HepG2 (cell line): Measurements from ENCODE around the gene TSPAN15. TPM values are rescaled to one million over a fixed set of nuclear protein-coding genes. Genes with fewer than 3 reads are reported as not detected.

ENCODE experiments used
- ATAC-seq: fragments of 200-7000 bp; cut with Tn5 transposase; 3 replicates; pipeline ENCODE4 v1.9.1; 2020; ENCODE audit warnings: mild to moderate bottlenecking, moderate library complexity
- BruUV-seq: library from RNA; stranded (reverse); fragments of 400-500 nt; replicated peaks from 2 replicates; lab custom pipeline; 2021; lab: Mats Ljungman, UMichigan
- CTCF ChIA-PET: fragments of 300-600 bp; formaldehyde crosslinking; extraction: SDS; loops from one replicate; lab custom pipeline; 2021; ENCODE audit warnings: low total read pairs, inconsistent platforms, low intra/inter-chr PET ratio; lab: Yijun Ruan, JAX
- POLR2A ChIA-PET: fragments of 350-600 bp; sonication (Branson Sonifier 250); formaldehyde crosslinking; loops from one replicate; lab custom pipeline; 2020; ENCODE audit warnings: antibody characterized with exemption, inconsistent platforms; lab: Yijun Ruan, JAX
- DNase-seq: peaks from one replicate; pipeline ENCODE4 v3.0.0-alpha.2; 2015; ENCODE audit warnings: low spot score
- FAIRE-seq: peaks from 3 replicates; lab custom pipeline; 2011; peaks lifted over from hg19 to GRCh38; lab: Jason Lieb, UNC
- H2AFZ ChIP-seq: one replicate; pipeline ENCODE4 v1.6.1; 2011; ENCODE audit warnings: low read length, inconsistent platforms
- H3K27ac ChIP-seq: fragments of 300-600 bp; 3 replicates; pipeline ENCODE4 v1.8.0; 2011; ENCODE audit warnings: mixed run types, mild to moderate bottlenecking, mixed read lengths, low read length, inconsistent platforms; ENCODE audit not compliant: insufficient read depth; ENCODE audit errors: extremely low read length
- H3K27me3 ChIP-seq, 2 experiments: fragments of 200-600 bp in 1 of 2; 2 replicates in 1 of 2; 3 replicates in 1 of 2; pipeline versions ENCODE4 v1.6.0 to v1.8.0; 2011; ENCODE audit warnings: low read length in 2 of 2, mild to moderate bottlenecking in 2 of 2, moderate library complexity in 2 of 2, inconsistent platforms in 1 of 2; ENCODE audit not compliant: insufficient read depth in 2 of 2, control insufficient read depth in 1 of 2
- H3K36me3 ChIP-seq, 2 experiments: fragments of 200-600 bp in 1 of 2; replicated peaks in 1 of 2; 2 replicates in 1 of 2; 3 replicates in 1 of 2; pipeline versions ENCODE4 v1.5.1 to v1.8.0; 2011; ENCODE audit warnings: low read length in 2 of 2, inconsistent platforms in 1 of 2; ENCODE audit not compliant: insufficient read depth in 2 of 2, control insufficient read depth in 1 of 2
- H3K4me1 ChIP-seq: 2 replicates; pipeline ENCODE4 v1.5.1; 2012; ENCODE audit warnings: low read length, inconsistent platforms; ENCODE audit not compliant: insufficient read depth
- H3K4me2 ChIP-seq: 2 replicates; pipeline ENCODE4 v1.6.0; 2011; ENCODE audit warnings: low read depth, low read length, inconsistent platforms
- H3K4me3 ChIP-seq, 3 experiments: fragments of 200-600 bp in 1 of 3; sonication (generic), shearing (Covaris generic) in 1 of 3; replicated peaks in 1 of 3; 2 replicates each; pipeline ENCODE4 v1.5.1; 2011 to 2016; ENCODE audit warnings: low read length in 3 of 3, inconsistent platforms in 2 of 3, low read depth in 2 of 3, mild to moderate bottlenecking in 2 of 3, control low read depth in 1 of 3, mixed read lengths in 1 of 3; ENCODE audit not compliant: insufficient read depth in 1 of 3
- H3K79me2 ChIP-seq: one replicate; pipeline ENCODE4 v1.6.1; 2011; ENCODE audit warnings: low read length, inconsistent platforms; ENCODE audit not compliant: insufficient read depth
- H3K9ac ChIP-seq: 2 replicates; pipeline ENCODE4 v1.6.0; 2011; ENCODE audit warnings: mild to moderate bottlenecking, low read depth, low read length, inconsistent platforms; ENCODE audit not compliant: insufficient read depth
- H3K9me3 ChIP-seq: 2 replicates; pipeline ENCODE4 v1.5.1; 2012; ENCODE audit warnings: mild to moderate bottlenecking, low read length
- H4K20me1 ChIP-seq: 2 replicates; pipeline ENCODE4 v1.6.0; 2011; ENCODE audit warnings: inconsistent platforms, mild to moderate bottlenecking, low read length, moderate library complexity; ENCODE audit not compliant: insufficient read depth
- CEBPZ ChIP-seq: IDR thresholded peaks from 2 replicates; pipeline ENCODE4 v1.6.1; 2012; ENCODE audit warnings: low read length, improper control_type of control experiment
- DNMT1 ChIP-seq: sonication (generic); formaldehyde crosslinking; IDR thresholded peaks from 2 replicates; pipeline ENCODE4 v1.5.1; 2020; ENCODE audit warnings: mild to moderate bottlenecking, missing genetic modification reagents
- SNRNP70 ChIP-seq: fragments of 200-400 bp; formaldehyde crosslinking; IDR thresholded peaks from 2 replicates; pipeline ENCODE4 v1.6.1; 2017; ENCODE audit warnings: mild to moderate bottlenecking, low read depth, low read length, moderate library complexity
- ZSCAN21 ChIP-seq: sonication (generic); formaldehyde crosslinking; IDR thresholded peaks from 2 replicates; pipeline ENCODE4 v1.8.0; 2022; ENCODE audit warnings: mild to moderate bottlenecking, missing genetic modification reagents, moderate library complexity, borderline replicate concordance
- ZSCAN29 ChIP-seq: sonication (generic); formaldehyde crosslinking; conservative IDR thresholded peaks from 2 replicates; pipeline ENCODE4 v1.4.0; 2020; ENCODE audit warnings: mild to moderate bottlenecking, missing genetic modification reagents
- ZSCAN31 ChIP-seq: sonication (generic); formaldehyde crosslinking; IDR thresholded peaks from 2 replicates; pipeline ENCODE4 v1.5.0; 2020; ENCODE audit warnings: low read depth, mild to moderate bottlenecking, missing genetic modification reagents
- WGBS: methylation state at CpG from one replicate; pipeline ENCODE4 v1.1.6; 2017; ENCODE audit warnings: low lambda C conversion rate; 5-methylcytosine and 5-hydroxymethylcytosine counted together
- in situ Hi-C: cut with HindIII; loops from 2 replicates; pipeline ENCODE4 v1.10.0; 2017; ENCODE audit warnings: low pct_unique_long_range_greater_than_20kb; ENCODE audit not compliant: extremely low pct_ligation_motif_present
- intact Hi-C: fragments of 100-400 bp; cut with micrococcal nuclease; formaldehyde crosslinking; loops from one replicate; pipeline ENCODE4 v1.10.0; 2022; ENCODE audit not compliant: unreplicated experiment
- polyA plus RNA-seq, 8 experiments: library from polyadenylated mRNA; depleted of rRNA in 3 of 8; stranded (reverse) in 7 of 8; unstranded in 1 of 8; fragments of >200 nt; fragmentation: Illumina TruSeq in 4 of 8; extraction: Trizol in 4 of 8; gene quantifications; 2 replicates each; pipeline versions ENCODE4 v1.2.1 to v1.2.3, GENCODE V29; 2011 to 2016; ENCODE audit warnings: low read depth in 4 of 8, missing spikeins in 1 of 8, mixed read lengths in 1 of 8; ENCODE audit not compliant: insufficient read depth in 1 of 8
- total RNA-seq, 5 experiments: library from RNA; depleted of rRNA; stranded (reverse); fragments of >200 nt; fragmentation: Illumina TruSeq; extraction: Trizol; gene quantifications; 2 replicates each; pipeline ENCODE4 v1.2.3, GENCODE V29; 2016; ENCODE audit warnings: low read depth in 1 of 5
- TF ChIP-seq, protein P1 (sequence below): sonication (generic); formaldehyde crosslinking; IDR thresholded peaks from 2 replicates; pipeline ENCODE4 v1.5.1; 2020; ENCODE audit warnings: missing genetic modification reagents, mild to moderate bottlenecking, borderline replicate concordance
- TF ChIP-seq, protein P2 (sequence below): IDR thresholded peaks from 2 replicates; pipeline ENCODE4 v1.6.1; 2016; ENCODE audit warnings: low read depth, missing genetic modification reagents, missing compliant biosample characterization
- TF ChIP-seq, protein P3 (sequence below): sonication (generic); formaldehyde crosslinking; IDR thresholded peaks from 2 replicates; pipeline ENCODE4 v1.4.0; 2020; ENCODE audit warnings: missing genetic modification reagents

The TSPAN15 gene
- total and polyA plus RNA-seq, 2 of the 13 experiments (the other 11 are each of a cell fraction or from before 2014, with no cell fraction given): 0.27 to 3.2 TPM

DNA sequence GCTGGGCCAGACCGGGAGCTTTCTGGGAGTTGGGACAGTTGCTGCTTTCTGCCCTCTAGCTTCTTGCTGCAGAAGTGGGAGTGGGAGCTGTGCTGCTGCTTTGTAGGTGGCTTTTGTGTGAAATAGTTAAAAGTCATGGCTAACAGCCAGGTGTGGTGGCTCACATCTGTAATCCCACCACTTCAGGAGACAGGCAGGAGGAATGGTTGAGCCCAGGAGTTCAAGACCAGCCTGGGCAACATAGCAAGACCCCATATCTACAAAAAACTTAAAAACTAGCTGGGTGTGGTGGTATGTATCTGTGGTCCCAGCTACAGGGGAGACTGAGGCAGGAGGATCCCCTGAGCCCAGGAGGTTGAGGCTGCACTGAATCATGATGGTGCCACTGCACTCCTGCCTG, 48.2 kb upstream of the TSPAN15 start (continued):
- TF ChIP-seq, protein P1, sequence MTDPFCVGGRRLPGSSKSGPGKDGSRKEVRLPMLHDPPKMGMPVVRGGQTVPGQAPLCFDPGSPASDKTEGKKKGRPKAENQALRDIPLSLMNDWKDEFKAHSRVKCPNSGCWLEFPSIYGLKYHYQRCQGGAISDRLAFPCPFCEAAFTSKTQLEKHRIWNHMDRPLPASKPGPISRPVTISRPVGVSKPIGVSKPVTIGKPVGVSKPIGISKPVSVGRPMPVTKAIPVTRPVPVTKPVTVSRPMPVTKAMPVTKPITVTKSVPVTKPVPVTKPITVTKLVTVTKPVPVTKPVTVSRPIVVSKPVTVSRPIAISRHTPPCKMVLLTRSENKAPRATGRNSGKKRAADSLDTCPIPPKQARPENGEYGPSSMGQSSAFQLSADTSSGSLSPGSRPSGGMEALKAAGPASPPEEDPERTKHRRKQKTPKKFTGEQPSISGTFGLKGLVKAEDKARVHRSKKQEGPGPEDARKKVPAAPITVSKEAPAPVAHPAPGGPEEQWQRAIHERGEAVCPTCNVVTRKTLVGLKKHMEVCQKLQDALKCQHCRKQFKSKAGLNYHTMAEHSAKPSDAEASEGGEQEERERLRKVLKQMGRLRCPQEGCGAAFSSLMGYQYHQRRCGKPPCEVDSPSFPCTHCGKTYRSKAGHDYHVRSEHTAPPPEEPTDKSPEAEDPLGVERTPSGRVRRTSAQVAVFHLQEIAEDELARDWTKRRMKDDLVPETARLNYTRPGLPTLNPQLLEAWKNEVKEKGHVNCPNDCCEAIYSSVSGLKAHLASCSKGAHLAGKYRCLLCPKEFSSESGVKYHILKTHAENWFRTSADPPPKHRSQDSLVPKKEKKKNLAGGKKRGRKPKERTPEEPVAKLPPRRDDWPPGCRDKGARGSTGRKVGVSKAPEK (CRISPR knock-in tag): no peak
- TF ChIP-seq ZSCAN21 (CRISPR knock-in tag): no peak
- TF ChIP-seq, protein P2, sequence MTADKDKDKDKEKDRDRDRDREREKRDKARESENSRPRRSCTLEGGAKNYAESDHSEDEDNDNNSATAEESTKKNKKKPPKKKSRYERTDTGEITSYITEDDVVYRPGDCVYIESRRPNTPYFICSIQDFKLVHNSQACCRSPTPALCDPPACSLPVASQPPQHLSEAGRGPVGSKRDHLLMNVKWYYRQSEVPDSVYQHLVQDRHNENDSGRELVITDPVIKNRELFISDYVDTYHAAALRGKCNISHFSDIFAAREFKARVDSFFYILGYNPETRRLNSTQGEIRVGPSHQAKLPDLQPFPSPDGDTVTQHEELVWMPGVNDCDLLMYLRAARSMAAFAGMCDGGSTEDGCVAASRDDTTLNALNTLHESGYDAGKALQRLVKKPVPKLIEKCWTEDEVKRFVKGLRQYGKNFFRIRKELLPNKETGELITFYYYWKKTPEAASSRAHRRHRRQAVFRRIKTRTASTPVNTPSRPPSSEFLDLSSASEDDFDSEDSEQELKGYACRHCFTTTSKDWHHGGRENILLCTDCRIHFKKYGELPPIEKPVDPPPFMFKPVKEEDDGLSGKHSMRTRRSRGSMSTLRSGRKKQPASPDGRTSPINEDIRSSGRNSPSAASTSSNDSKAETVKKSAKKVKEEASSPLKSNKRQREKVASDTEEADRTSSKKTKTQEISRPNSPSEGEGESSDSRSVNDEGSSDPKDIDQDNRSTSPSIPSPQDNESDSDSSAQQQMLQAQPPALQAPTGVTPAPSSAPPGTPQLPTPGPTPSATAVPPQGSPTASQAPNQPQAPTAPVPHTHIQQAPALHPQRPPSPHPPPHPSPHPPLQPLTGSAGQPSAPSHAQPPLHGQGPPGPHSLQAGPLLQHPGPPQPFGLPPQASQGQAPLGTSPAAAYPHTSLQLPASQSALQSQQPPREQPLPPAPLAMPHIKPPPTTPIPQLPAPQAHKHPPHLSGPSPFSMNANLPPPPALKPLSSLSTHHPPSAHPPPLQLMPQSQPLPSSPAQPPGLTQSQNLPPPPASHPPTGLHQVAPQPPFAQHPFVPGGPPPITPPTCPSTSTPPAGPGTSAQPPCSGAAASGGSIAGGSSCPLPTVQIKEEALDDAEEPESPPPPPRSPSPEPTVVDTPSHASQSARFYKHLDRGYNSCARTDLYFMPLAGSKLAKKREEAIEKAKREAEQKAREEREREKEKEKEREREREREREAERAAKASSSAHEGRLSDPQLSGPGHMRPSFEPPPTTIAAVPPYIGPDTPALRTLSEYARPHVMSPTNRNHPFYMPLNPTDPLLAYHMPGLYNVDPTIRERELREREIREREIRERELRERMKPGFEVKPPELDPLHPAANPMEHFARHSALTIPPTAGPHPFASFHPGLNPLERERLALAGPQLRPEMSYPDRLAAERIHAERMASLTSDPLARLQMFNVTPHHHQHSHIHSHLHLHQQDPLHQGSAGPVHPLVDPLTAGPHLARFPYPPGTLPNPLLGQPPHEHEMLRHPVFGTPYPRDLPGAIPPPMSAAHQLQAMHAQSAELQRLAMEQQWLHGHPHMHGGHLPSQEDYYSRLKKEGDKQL: no peak
- TF ChIP-seq, all 625 proteins: peak for 0

DNA sequence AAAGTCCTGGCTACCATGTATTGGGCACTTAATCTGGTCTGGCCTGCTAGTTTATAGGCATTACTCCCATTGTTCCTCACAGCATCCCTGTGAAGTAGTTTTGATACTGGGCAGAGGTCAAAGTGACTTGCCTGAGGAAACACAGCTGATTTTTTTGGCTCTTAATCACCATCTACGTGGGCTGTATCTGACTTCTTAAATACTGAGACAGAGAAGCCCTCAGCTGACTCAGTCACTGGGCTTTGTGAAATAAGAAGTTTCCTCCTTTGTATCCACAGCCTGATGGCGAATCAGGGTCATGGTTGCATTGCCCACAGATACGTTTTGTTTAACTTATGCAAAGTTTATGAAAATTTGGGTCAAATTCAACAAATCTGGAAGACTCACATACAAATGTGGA, 47.7 kb upstream of the TSPAN15 start:
- in situ Hi-C loops: no loop called here
- CTCF ChIA-PET: no interaction called here
- no peak for TF ChIP-seq ZSCAN31
- TF ChIP-seq CEBPZ: no peak
- TF ChIP-seq DNMT1 (CRISPR knock-in tag): no peak
- TF ChIP-seq SNRNP70: no peak
- TF ChIP-seq, protein P3, sequence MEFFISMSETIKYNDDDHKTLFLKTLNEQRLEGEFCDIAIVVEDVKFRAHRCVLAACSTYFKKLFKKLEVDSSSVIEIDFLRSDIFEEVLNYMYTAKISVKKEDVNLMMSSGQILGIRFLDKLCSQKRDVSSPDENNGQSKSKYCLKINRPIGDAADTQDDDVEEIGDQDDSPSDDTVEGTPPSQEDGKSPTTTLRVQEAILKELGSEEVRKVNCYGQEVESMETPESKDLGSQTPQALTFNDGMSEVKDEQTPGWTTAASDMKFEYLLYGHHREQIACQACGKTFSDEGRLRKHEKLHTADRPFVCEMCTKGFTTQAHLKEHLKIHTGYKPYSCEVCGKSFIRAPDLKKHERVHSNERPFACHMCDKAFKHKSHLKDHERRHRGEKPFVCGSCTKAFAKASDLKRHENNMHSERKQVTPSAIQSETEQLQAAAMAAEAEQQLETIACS: no peak
- no peak for TF ChIP-seq ZSCAN29

More for the DNA sequence above, 47.7 kb upstream of the TSPAN15 start:
- H3K9ac ChIP-seq: no peak overlapping the region
- H3K4me3 ChIP-seq: no peak overlapping the region
- H3K36me3 ChIP-seq: no peaks in the 10 kb centered on the region
- no TSS peak for BruUV-seq
- peaks cover 8% of the 10 kb centered on the region for H3K4me1 ChIP-seq
- 0% methylated on average over 3 of the region's 3 CpGs for WGBS
- intact Hi-C loops: no loop called here
- H3K4me2 ChIP-seq: no peak overlapping the region
- POLR2A ChIA-PET: no interaction called here
- H2AFZ ChIP-seq: no peak overlapping the region
- no peak overlapping the region for H3K27ac ChIP-seq
- no peaks in the 10 kb centered on the region for H3K9me3 ChIP-seq
- no peaks in the 10 kb centered on the region for H4K20me1 ChIP-seq
- FAIRE-seq (no peak), DNase-seq (no peak), ATAC-seq (no peak)
- no peaks in the 10 kb centered on the region for H3K79me2 ChIP-seq
- peaks cover 0 to 15% of the 10 kb centered on the region in 2 experiments; a peak in 1 of 5 replicates for H3K27me3 ChIP-seq
